Anterior cingulate cortex (tissue), 58 donors: Measurements from ENCODE around the gene FILIP1L.
"Not testable (repeated sequence)": the region's sequence is repeated elsewhere in the genome, so short reads cannot be mapped to it uniquely, and the experiment has no call there.

Source experiments
- DNase-seq, 58 donors: peaks; one replicate each; lab custom pipeline; 2025; lab: John Stamatoyannopoulos, UW

The FILIP1L gene

DNA sequence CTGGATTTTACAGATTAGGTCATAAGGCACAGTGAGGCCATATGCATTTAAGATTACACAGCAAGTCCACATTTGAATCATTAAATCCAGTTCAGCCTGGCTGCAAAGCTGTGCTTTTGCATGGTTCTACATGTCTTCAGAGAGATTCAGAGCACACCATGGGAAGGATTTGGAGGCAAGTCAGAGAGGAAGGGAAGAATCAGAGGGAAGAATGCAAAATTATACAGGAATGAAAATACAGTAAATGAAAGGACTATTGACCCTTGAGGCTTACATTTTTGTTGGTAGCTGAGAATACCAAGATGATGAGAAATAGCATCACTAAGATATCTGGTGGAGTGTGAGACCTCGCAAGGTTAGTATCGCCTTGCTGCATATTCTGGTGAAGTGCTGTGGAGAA, 13.9 kb downstream of the FILIP1L start:
- DNase-seq = no peak

GRCh38 chr3:100099621-100100020, 14.7 kb downstream of the FILIP1L start:
- no peak for DNase-seq

GRCh38 chr3:100098784-100099070, 15.6 kb downstream of the FILIP1L start:
- DNase-seq = no peak

DNA sequence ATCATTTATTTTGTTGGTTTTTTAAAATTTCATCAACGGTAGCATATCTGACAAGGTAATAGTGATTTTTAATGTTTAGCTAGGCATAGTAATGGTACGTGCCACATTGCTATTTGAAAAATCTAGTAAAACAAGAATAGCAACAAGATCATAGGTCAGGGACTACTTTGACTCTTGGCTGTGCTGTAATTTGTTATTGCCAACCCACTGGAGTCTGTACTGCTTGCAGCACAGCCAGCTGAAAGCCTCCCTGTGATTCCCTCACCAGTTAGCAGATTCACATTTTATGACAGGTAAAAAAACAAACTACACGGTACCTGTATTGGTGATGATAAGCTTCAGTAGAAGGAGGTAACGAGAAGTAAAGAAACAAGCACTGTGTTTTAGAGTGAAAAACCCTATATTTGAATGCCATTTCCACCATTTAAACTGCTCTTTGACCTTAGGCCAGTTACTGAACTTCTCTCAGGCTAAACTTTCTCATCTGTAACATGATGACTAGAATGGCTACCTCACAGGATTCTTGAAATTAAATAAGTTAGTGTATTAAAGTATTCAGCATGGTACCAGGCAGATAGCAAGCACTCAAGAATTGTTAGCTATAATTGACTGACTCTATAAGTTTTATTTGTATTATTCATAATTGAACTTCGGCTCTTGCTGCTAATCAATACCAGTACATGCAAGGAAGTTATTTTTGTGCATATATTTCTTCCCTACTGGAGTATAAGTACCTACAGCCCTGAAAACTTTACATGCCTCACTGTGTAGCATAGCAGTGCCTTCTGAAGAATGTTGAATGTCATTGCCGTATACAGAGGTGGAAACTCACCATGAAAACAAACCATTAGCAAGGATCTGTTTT, 16.1 kb downstream of the FILIP1L start:
- DNase-seq = no peak

DNA sequence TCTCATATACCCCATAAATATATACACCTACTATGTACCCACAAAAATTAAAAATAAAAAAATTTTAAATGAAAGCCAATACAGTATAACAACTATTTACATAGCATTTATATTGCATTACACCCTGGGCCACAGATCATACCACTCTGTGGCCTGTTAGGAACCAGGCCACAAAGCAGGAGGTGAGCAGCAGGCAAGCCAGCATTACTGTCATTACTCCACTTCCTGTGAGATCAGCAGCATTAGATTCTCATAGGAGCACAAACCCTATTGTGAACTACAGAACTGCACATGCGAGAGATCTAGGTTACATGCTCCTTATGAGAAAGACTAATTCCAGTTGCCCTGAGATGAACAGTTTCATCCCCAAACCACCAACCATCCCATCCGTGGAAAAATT, 17.4 kb downstream of the FILIP1L start:
- DNase-seq = no peak

DNA sequence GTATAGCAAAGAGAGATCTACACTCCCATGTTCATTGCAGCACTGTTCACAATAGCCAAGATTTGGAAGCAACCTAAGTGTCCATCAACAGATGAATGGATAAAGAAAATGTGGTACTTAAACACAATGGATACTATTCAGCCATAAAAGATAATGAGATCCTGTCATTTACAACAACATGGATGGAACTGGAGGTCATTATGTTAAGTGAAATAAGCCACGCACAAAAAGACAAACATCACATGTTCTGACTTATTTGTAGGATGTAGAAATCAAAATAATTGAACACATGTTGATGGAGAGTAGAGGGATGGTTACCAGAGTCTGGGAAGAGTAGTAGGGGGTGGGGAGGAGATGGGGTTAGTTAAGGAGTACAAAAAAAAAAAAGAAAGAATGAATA, 18.0 kb downstream of the FILIP1L start:
- not testable (repeated sequence) for DNase-seq

- no peak for DNase-seq
Observed at GRCh38 chr3:100093831-100094230, 20.5 kb downstream of the FILIP1L start.

GRCh38 chr3:100090669-100091005, 23.7 kb downstream of the FILIP1L start:
- DNase-seq = no peak

DNA sequence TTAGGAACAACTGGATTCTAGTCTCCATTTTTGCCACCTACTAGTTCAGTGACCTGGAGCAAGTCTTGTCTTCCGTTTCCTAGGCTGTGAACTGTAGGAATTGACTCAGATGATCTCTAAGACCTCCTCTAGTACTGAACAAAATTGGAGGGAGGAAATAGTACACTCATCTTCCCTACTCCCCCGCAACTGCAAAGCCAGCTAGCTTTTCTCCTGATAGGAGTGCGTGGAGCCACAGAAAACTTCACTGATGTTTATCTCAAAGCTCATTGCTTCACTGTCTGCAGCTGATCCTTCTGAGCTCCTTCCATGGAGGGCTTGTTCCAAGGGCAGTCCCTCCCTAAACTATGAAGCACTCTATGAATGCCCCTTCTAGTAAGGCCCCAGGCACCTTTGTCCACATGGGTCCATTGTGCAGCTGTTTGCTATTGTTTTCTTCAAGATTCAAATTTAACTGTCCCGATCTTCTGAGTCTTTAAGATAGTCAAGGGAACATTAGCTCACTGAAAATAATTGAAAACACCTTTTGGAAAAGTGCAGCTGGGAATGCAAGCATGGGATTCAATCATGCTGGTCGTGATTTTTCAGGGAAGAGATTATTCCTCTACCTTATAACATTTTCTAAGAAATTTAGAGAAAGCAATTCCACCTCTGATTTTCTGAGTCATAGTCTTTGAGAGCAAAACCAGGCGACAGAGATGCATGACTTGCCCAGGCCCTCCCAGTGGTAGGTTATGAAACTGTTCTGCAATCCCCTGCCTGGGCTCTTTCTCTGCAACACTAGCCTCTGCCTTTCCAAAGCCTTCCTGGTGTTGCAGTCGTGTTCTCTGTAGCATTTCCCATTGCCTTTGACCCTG, 24.3 kb downstream of the FILIP1L start:
- no peak for DNase-seq

GRCh38 chr3:100088735-100089368, 25.4 kb downstream of the FILIP1L start:
- no peak for DNase-seq

GRCh38 chr3:100087198-100087597, 27.1 kb downstream of the FILIP1L start:
- no peak for DNase-seq

DNA sequence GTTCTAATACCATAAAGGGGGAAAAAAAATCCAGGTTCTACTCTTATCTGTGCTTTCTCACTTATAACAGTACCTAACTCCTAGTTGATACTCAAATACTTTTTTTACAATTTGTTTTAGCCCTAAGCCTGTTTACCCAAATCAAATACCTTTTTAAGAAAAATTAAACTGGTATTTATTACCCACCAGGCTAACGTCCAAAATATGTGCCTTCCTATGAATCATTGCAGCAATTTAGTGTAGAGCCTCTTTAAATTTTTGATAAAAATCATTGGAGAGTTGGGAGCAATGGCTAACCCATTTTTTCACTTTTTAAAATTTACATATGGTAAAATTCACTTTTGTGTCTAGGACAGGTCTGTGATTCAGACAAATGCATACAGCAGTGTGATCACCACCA, 27.9 kb downstream of the FILIP1L start:
- DNase-seq = no peak

DNA sequence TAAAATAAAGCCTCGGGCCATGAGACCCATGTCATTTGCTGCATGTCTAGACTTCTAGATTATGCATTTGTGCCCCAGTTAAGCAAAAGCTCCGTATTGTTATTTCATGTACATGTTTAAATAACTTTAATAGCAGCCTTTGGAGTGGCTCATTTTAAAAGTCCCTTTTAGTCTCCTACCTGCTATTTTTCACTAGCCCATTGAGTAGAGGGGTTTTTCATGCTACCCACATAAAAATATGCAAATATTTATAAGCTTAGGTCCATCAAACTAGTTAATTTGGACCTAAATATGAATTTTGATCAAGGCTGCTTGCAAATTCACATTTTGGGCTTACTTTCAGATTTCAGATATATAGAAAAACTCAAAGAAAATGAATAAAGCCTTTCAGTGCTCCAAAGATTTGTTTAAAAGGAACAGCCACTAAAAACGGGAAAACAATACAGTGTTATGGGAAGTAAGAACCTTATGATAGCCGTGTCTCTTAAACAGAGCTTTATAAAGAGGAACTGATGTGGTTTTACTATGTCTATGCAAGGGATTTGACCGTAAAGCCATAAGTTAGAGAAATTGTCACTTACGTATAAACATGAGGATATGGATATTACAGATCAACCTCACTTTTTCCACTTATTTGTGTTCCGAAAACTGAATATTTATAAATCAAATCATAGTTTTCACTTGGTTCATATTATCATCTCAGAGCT, 30.0 kb downstream of the FILIP1L start:
- DNase-seq = no peak

GRCh38 chr3:100083209-100083608, 31.1 kb downstream of the FILIP1L start:
- no peak for DNase-seq

DNA sequence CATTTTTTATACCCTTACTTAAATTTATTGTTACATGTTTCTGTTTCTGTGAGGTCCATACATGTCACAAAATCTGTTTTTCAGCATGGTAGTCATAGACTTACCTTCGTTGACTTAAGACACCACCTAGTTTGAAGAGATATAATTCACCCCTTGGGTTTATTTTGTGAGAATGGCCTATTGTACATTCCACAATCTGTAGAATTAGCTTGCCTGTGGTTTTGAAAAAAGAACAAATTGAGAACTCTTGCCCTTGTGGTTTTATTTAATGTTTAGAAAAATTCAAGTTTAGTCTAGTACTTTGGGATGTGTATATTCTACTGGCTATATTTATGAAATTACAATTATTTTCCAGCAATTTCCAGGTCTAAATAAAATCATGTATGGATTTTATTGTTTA, 31.6 kb downstream of the FILIP1L start:
- no peak for DNase-seq

DNA sequence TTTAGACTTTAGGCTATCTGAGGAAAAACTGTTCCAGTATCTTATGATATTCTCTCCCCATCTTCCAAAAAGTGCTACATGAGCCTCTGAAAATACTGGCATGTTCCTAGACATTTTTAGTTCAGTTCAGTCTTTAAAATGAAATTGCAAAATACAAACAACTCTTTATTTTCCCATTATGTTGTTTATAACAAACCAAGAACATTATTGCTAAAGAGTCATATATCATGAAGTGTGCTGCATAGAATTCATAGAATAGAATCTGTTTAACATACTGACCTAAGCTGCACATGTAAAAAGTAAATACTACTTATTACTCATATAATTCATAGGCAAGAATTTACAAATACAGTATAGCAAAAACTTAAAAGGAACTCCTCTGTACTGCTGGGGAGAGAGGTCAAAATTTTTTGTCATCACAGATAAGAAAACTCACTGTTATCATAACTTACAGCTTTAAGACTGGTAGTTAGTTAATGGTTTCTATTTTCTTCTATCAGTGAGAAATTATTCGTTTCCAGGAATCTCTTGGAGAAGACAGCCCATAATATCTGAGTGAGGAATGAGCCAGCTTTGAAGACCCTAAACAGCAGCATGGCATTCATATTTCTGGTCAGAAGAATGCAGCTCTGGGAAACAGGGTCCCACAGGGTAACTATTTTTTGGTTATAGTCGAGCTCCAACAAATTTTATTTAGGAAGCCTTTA, 32.2 kb downstream of the FILIP1L start:
- no peak for DNase-seq

- DNase-seq = no peak
Observed at GRCh38 chr3:100081311-100081710, 33.0 kb downstream of the FILIP1L start.

- DNase-seq = no peak
Observed at GRCh38 chr3:100080573-100080972, 33.7 kb downstream of the FILIP1L start.

DNA sequence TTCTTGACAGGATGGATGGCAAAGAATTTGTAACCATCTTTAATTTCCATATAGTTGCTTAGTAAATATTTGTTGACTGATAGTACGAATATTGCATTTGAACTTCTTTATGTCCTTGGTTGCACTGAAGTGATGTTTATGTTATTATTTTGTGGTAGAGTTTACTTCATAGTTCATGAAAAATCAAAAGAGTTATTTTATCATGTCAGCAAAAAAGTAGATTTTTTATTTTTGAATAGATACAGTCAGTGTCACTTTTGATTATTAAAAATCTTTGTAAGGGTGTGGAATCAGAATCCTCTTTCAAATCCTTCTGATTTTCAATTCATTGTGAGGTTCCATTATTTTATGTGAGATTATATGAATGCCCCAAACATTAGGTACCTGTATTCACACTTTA, 35.0 kb downstream of the FILIP1L start:
- DNase-seq = no peak
